OCI-LY7 (cell line): ENCODE measurements around the gene OR2B2.

ENCODE experiments used
- EZH2phosphoT487 ChIP-seq: fragments of 200-600 bp; sonication (generic); IDR thresholded peaks from 2 replicates; pipeline ENCODE4 v1.6.1; 2018; ENCODE audit warnings: low read depth, borderline replicate concordance, mild to moderate bottlenecking, mixed run types, antibody characterized with exemption, low read length, moderate library complexity, mixed read lengths
- TF ChIP-seq, protein P1 (sequence below): fragments of 200-600 bp; sonication (generic); conservative IDR thresholded peaks from 2 replicates; pipeline ENCODE4 v1.5.1; 2014; ENCODE audit warnings: mild to moderate bottlenecking, antibody characterized with exemption, low read length, moderate library complexity, mixed read lengths

DNA sequence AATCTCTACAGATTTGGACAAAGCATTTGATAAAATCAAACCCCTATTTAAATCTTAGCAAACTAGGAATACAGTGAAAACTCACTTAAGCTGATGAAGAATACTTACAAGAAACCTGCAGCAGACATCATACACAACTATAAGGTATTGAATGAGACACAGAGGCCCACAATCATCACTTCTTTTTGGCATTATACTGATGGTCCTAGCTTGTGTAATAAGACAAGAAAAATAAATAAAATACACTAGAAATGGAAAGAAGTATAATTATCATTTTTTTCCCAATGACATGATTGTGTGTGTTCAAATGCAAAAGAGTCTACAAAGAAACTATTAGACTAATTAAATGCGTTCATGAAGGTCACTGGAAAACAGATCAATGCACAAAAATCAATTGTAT, 36.0 kb upstream of the OR2B2 start:
- TF ChIP-seq, protein P1, sequence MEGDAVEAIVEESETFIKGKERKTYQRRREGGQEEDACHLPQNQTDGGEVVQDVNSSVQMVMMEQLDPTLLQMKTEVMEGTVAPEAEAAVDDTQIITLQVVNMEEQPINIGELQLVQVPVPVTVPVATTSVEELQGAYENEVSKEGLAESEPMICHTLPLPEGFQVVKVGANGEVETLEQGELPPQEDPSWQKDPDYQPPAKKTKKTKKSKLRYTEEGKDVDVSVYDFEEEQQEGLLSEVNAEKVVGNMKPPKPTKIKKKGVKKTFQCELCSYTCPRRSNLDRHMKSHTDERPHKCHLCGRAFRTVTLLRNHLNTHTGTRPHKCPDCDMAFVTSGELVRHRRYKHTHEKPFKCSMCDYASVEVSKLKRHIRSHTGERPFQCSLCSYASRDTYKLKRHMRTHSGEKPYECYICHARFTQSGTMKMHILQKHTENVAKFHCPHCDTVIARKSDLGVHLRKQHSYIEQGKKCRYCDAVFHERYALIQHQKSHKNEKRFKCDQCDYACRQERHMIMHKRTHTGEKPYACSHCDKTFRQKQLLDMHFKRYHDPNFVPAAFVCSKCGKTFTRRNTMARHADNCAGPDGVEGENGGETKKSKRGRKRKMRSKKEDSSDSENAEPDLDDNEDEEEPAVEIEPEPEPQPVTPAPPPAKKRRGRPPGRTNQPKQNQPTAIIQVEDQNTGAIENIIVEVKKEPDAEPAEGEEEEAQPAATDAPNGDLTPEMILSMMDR = no peak
- TF ChIP-seq EZH2phosphoT487 = no peak
